ENCODE data around the gene SFN. TPM values are rescaled to one million over a fixed set of nuclear protein-coding genes. Genes with fewer than 3 reads are reported as not detected.

Gene SFN
- total and polyA plus RNA-seq, 2 of the 13 experiments (the other 11 are each of a cell fraction or from before 2014, with no cell fraction given) = 4.3 to 5.6 TPM

DNA sequence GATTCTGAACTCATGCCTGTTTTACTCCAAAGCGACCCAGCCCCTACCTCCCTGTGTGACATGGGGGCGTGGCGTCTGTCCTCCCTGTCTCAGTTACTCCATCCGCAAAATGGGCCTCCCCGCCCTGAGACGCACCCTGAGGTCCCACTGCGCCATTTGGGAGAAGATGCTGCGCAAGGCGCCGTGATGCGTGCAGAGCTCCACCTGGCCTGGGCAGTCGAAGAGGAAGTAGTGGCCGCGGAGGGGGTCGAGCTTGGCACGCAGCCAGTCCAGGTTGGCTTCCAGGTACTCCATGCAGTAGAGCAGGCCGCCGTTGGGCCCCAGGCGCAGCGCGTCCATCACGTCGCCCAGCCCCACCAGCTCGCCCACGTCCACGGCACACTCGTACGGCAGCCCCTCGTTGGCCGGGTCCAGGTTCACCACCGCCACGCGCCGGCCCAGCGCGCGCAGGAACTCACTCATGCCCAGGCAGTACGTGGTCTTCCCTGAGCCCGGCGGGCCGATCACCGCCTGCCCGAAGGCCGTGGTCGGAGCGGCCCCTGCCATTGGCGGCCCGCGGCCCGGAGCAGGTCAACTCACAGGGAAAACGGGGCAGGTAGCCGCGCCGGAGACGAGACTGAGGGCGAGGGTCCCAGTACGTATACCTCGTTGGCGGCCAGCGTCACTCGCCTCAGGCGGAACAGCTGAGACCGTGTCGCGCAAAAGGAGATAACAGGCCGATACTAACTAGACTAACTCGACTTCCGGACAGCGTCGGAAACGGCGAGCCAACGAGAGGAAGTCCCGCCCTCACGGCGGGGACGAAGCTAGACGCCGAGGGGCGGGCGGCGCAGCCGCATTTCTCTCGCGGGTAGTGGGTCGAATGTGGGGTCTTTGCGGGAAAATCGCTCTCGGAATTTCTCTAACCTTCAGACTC lies 26.9 kb downstream of the SFN start, which contains the start of gene GPN2 (continued):
- TF ChIP-seq ZNF883 (CRISPR knock-in tag; IDR thresholded peaks at IDR 0.05; ENCODE audit: not compliant biosample characterization) (no peak), ZFP41 (CRISPR knock-in tag; IDR thresholded peaks at IDR 0.05; ENCODE audit: borderline replicate concordance) (no peak), ZNF772 (CRISPR knock-in tag; IDR thresholded peaks at IDR 0.05) (peak; percentile 76; the same call in 1 of the 2 replicates), JUNB (CRISPR knock-in tag; IDR thresholded peaks at IDR 0.05; ENCODE audit: borderline replicate concordance) (no peak), NRL (CRISPR knock-in tag; IDR thresholded peaks at IDR 0.05; ENCODE audit: borderline replicate concordance) (peak; percentile 85)
- TF ChIP-seq, protein P1, sequence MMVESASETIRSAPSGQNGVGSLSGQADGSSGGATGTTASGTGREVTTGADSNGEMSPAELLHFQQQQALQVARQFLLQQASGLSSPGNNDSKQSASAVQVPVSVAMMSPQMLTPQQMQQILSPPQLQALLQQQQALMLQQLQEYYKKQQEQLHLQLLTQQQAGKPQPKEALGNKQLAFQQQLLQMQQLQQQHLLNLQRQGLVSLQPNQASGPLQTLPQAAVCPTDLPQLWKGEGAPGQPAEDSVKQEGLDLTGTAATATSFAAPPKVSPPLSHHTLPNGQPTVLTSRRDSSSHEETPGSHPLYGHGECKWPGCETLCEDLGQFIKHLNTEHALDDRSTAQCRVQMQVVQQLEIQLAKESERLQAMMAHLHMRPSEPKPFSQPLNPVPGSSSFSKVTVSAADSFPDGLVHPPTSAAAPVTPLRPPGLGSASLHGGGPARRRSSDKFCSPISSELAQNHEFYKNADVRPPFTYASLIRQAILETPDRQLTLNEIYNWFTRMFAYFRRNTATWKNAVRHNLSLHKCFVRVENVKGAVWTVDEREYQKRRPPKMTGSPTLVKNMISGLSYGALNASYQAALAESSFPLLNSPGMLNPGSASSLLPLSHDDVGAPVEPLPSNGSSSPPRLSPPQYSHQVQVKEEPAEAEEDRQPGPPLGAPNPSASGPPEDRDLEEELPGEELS (CRISPR knock-in tag; IDR thresholded peaks at IDR 0.05) = no peak

GRCh38 chr1:26890467-26890796 lies 27.5 kb downstream of the SFN start:
- H3K9me3 ChIP-seq (ENCODE audit: low read length) = no peaks in the 10 kb centered on the region
- H3K9ac ChIP-seq (ENCODE audit: insufficient read depth, low read depth, low read length) = peak overlapping the region; percentile 89
- no peak for DNase-seq (ENCODE audit: low spot score)
- no peak for FAIRE-seq
- peaks cover 27% of the 10 kb centered on the region for H3K4me1 ChIP-seq (ENCODE audit: insufficient read depth, low read length)
- ATAC-seq = peak; percentile 48
- H3K27ac ChIP-seq (ENCODE audit: extremely low read length, insufficient read depth, low read length) = peak overlapping the region; percentile 84
- peak overlapping the region; percentile 91 for H3K4me2 ChIP-seq (ENCODE audit: low read depth, low read length)
- H3K79me2 ChIP-seq (ENCODE audit: insufficient read depth, low read length) = peaks cover 17% of the 10 kb centered on the region
- in situ Hi-C loops (cut with HindIII; ENCODE audit: extremely low pct_ligation_motif_present, low pct_unique_long_range_greater_than_20kb) = no loop called here
- TSS peak; percentile 82 for BruUV-seq (replicated peaks)
- CTCF ChIA-PET (ENCODE audit: low intra/inter-chr PET ratio, low total read pairs) = no interaction called here
- 24% methylated on average over 12 of the region's 12 CpGs for WGBS (ENCODE audit: low lambda C conversion rate)
- peak overlapping the region; percentile 80 to 99 (median 95); a peak in 5 of 6 replicates for H3K4me3 ChIP-seq (replicated peaks in 1 of 3; ENCODE audit: insufficient read depth in 1 of 3, low read depth in 2 of 3, low read length in 3 of 3)
- H3K27me3 ChIP-seq (ENCODE audit: control insufficient read depth in 1 of 2, insufficient read depth in 2 of 2, low read length in 2 of 2) = no peaks in the 10 kb centered on the region
- H4K20me1 ChIP-seq (ENCODE audit: insufficient read depth, low read length) = no peaks in the 10 kb centered on the region
- no peak overlapping the region for H2AFZ ChIP-seq (ENCODE audit: low read length)
- H3K36me3 ChIP-seq (replicated peaks in 1 of 2; ENCODE audit: control insufficient read depth in 1 of 2, insufficient read depth in 2 of 2, low read length in 2 of 2) = peaks cover 19 to 60% of the 10 kb centered on the region in 2 experiments; a peak in 4 of 5 replicates
- POLR2A ChIA-PET = interaction anchor here (0.6 to 3.0 kb wide), 28 partner anchors 9 to 192 kb away, joined by 3 to 65 read pairs (median 6); partner anchors contain the start of genes GPATCH3, KDF1, NR0B2 and TRNP1
- intact Hi-C loops (cut with micrococcal nuclease; ENCODE audit: unreplicated experiment) = no loop called here
- TF ChIP-seq ZSCAN21 (CRISPR knock-in tag; IDR thresholded peaks at IDR 0.05; ENCODE audit: borderline replicate concordance) = 0 out of 2 replicates have a peak, but pooled peaks have one; percentile 3
- peak; percentile 33; the same call in 1 of the 2 replicates for TF ChIP-seq ZNF720 (CRISPR knock-in tag; IDR thresholded peaks at IDR 0.05)
- TF ChIP-seq, protein P2, sequence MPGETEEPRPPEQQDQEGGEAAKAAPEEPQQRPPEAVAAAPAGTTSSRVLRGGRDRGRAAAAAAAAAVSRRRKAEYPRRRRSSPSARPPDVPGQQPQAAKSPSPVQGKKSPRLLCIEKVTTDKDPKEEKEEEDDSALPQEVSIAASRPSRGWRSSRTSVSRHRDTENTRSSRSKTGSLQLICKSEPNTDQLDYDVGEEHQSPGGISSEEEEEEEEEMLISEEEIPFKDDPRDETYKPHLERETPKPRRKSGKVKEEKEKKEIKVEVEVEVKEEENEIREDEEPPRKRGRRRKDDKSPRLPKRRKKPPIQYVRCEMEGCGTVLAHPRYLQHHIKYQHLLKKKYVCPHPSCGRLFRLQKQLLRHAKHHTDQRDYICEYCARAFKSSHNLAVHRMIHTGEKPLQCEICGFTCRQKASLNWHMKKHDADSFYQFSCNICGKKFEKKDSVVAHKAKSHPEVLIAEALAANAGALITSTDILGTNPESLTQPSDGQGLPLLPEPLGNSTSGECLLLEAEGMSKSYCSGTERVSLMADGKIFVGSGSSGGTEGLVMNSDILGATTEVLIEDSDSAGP (CRISPR knock-in tag; IDR thresholded peaks at IDR 0.05; ENCODE audit: borderline replicate concordance) = 0 out of 2 replicates have a peak, but pooled peaks have one; percentile 4
- TF ChIP-seq GATA4 (IDR thresholded peaks at IDR 0.05; ENCODE audit: borderline replicate concordance, low read depth) = no peak; the same call in 1 of the 2 replicates
- no peak for TF ChIP-seq ZNF20 (CRISPR knock-in tag; IDR thresholded peaks at IDR 0.05)
- TF ChIP-seq NCOA1 (CRISPR knock-in tag; IDR thresholded peaks at IDR 0.05) = 0 out of 2 replicates have a peak, but pooled peaks have one; percentile 6
- TF ChIP-seq ZBTB38 (CRISPR knock-in tag; IDR thresholded peaks at IDR 0.05) = peak; percentile 44; the same call in 1 of the 2 replicates
- no peak for TF ChIP-seq MEF2D (CRISPR knock-in tag; IDR thresholded peaks at IDR 0.05)
- TF ChIP-seq ZNF670 (CRISPR knock-in tag; IDR thresholded peaks at IDR 0.05; ENCODE audit: borderline replicate concordance) = no peak
- 0 out of 2 replicates have a peak, but pooled peaks have one; percentile 9 for TF ChIP-seq ZNF839 (CRISPR knock-in tag; IDR thresholded peaks at IDR 0.05; ENCODE audit: borderline replicate concordance)
- 0 out of 2 replicates have a peak, but pooled peaks have one; percentile 20 for TF ChIP-seq NFKBIZ (CRISPR knock-in tag; IDR thresholded peaks at IDR 0.05)
- 0 out of 2 replicates have a peak, but pooled peaks have one; percentile 5 for TF ChIP-seq ZFP90 (CRISPR knock-in tag; IDR thresholded peaks at IDR 0.05; ENCODE audit: borderline replicate concordance)

Data from HepG2 (cell line).